HG03280 (cell line): ENCODE measurements around the gene CACNB1.

ENCODE experiments used
- ATAC-seq: cut with Tn5 transposase; IDR thresholded peaks from one replicate; pipeline ENCODE4 v1.9.1; 2021; ENCODE audit warnings: mild to moderate bottlenecking, moderate library complexity; ENCODE audit not compliant: unreplicated experiment

Gene CACNB1

DNA sequence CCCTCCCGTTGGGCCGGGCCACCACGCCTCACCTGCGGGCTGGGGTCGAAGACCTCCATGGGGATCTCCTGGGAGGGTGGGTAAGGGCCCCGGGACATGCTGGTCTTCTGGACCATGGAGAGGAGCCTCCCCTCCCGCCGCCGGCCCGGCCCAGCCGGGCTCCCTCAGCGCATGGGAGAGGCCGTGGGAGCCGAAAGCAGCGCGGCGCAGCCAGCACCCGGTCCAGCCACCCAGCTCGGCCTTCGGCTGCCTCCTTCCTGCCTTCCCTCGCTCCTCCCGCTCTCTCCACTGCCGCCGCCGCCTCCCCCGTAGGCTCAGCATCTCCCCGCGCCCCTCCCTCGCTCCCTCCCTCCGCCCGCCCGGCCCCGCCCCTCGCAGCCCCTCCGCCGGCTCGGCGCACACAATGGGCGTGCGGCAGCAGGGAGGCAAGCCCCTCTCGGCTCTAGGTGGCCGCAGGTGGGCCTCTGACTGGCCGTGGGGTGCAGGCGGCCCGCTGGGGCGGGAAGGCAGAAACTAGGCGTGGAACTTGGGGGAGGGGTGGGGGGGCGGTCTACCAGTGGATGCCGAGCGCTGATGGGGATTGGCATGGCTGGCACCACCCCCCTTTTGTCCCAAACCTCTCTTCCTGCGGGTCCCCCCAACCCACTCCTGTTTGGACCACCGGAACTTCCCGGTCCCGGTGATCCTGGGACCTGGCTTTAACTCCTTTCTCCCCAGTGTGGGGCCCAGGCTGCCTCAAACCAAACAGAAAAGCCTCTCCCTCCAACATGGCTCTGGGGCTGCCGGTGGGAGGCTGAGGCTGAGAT, at the start of gene CACNB1:
CACNB1 (minus strand) TSS at position 290 of the 806 bp plus-strand sequence; CDS start at position 116, 174 bp downstream.
- ATAC-seq, result no peak

DNA sequence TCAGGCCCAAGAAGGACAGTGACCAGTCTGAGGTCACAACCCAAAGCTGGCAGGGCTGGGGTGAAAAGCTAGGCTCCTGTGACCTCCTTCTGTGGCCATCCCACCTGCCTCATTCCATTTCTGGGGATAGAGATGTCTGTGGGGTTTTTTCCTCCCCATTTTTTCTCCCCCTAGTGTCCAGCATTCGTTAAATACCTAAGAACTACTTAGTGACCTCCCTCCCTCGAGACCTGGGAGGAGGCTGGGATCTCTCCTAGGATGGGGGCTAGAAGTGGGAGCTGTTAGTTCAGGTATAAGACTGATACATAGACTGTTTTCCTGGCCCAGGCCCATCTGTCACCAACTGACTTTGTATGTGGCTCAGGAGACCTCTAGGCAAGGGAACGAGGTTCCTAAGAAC, 48.8 kb upstream of the CACNB1 start:
- ATAC-seq, result no peak

DNA sequence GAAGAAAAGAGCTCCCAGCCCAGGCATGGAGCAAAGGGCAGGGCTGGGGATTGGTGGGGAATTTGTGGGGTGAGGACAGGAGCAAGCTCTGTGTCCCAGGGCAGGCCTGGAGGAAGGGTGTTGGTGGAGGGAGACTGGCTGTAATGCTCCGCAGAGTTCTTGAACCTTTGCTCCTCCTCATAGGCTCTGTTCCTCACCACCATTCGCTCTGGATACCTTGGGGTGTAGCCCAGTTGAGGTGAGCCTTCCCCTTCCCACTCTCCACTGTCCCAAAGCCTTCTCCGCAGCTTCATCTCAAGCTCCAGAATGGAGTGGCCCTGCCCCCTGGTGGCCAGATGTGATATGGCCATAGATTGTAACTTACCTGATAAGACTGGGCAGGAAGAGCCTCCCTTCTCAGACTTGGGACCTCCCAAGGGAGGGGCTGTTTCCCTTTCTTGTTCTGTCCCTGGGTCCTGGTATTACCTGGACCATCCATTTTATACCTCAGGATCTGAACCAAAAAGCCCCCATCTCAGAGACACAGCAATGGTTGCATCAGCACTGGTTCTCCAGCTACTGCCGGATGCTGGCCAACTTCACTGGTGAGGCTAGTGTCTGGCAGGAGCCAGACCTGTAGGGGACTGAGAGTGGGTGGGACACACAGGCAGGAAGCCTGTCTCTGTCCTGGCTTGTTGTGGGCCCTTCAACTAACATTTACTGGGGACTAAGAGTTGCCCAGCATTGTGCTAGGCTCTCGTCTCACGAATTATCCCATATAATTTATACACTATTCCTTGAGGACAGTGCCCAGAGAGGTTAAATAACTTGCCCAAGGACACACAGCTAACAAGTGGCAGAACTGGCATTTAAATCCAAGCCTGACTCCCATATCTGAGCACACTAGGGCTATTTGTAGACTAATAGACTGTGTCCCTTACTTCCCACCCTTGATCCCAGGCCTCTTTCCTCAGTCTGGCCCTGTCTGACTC, 47.4 kb upstream of the CACNB1 start:
- peak; percentile 69 for ATAC-seq

DNA sequence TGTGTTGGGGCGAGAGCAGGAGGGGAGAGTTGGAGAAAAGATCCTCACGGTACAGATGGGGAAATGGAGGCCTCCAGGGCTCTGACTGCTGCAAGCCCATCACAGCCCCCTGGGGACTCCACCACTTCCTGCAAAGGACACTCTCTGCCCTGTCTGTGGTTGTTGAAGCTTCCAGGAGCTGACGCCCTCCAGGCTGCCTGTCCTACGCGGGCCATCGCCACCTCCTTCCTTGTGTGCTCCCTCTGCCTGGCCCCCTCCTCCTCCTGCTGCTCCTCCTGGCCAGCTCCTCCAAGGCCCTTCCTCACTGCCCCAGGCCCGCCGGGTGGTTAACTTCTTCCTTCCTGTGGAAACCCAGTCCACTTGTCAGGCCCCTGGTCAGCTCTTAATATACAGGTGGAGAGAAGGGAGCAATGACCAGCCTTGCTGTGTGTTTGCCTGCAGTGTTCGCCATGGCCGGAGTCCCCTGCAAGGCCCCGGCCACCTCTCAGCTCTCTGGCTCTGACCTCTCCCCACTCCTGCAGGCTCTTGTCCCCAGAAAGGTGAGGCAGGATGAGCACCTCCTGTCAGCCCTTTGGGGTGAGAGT, 46.6 kb upstream of the CACNB1 start:
- no peak for ATAC-seq

DNA sequence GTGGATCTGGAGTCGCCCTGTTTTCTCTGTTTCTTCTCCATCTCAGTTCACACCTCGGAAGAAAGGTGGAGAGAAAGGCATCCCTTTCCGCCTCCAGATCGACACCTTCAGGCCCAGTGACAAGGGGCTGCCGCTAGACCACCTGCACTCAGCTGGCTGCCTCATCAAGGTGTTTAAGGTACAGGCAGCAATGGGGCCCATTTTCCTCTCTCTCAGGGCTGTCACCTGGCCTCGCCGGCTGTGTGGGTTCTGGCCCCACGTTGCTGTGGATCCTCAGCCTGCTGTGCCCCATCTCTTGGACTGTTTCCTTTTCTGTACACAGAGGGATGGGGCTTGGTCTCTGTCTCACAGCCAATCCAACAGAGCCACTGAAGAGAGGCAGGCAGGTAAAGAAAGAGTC, 45.7 kb upstream of the CACNB1 start:
- no peak for ATAC-seq

DNA sequence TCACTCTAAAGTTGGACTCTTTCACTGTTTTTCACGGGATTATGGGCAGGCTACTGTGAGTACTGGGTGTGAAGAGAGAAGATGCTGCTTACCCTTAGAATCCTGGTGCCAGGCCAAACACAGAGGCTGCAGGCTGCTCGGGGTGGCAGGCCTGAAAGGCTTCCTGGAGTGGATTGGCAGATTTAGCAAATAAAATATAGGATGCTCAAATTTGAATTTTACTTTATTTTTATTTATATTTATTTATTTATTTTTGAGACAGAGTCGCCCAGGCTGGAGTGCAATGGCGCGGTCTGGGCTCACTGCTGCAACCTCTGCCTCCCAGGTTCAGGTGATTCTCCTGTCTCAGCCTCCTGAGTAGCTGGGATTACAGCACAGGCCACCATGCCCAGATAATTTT, 43.2 kb upstream of the CACNB1 start:
- no peak for ATAC-seq

DNA sequence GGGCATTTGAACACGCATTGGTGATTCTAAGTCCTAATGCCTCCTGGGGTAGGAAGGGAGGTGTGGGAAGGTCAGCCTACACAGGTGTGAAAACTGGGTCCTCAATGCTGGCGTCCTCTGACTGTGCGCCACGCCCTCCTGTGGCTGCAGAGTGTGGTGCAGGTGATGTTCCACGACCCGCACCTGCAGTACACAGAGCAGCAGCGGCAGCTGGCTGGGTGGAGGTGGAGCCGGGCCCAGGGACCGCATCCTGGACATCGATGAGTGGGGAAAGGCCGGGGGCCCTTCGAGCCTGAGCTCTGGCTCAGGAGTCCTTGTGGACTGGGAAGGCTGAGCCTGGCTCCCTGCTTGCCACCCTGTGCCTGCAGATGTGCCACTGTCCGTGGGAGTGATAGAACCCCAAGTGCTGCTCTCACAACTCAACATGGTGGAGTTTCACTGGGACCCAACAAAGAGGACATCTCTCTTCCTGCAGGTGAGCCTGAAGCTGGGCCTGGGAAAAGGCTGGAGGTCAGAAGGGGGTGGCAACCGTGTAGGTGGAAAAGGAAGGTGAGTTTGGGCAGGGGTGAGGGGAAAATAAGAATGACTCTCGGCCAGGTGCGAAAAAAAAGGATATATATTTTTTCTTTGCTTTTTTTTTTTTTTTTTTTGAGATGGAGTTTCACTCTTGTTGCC, 42.3 kb upstream of the CACNB1 start:
- ATAC-seq, result no peak

DNA sequence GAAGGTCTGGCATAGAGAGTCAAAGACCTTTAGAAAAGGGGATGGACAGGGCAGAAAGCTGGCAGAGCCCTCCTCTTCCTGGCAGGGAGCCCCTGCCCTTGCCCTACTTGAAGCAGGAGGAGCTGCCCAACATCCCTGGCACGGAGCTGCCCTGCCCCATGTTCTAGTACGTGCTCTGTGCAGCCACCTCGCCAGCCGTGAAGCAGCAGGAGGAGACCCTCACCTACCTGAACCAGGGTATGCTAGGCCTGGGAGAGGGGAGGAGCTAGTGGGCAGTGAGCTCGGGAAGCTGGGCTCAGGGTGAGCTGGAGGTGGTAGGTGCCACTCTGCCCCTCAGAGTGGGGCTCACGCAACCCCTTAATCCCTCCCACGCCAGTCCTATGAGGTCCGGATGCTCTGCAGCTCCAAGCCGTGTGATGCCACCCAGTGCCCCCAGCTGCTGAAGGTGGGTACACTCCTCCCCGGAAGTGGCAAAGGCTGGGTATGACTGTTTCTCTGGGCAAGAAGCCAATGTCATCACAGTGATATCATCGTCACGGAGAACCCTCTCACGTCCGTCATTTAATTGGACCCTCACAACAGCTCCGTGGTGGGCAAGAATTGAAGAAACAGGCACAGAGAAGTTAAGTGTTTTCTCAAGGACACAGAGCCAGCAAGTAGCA, 41.0 kb upstream of the CACNB1 start:
- ATAC-seq, result no peak

DNA sequence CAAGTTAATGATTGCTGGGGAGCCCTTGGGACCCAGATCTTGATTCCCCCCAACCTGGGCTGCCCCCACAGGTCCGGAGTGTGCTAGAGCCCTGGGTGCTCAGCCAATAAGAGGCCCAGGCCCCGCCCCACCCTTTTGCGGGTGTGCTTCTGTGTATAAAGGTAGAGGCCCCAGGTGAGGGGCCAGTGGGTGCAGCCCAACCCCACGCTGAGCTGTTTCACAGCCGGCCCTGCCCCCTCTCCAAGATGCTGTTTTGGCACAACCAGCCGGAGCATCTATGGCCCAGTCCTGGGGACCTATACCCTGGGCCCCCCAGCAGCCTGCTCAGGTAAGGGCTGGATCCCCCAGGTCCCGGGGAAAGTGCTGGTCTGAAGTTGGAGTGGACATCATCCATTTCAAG, 40.1 kb upstream of the CACNB1 start:
- ATAC-seq, result no peak

DNA sequence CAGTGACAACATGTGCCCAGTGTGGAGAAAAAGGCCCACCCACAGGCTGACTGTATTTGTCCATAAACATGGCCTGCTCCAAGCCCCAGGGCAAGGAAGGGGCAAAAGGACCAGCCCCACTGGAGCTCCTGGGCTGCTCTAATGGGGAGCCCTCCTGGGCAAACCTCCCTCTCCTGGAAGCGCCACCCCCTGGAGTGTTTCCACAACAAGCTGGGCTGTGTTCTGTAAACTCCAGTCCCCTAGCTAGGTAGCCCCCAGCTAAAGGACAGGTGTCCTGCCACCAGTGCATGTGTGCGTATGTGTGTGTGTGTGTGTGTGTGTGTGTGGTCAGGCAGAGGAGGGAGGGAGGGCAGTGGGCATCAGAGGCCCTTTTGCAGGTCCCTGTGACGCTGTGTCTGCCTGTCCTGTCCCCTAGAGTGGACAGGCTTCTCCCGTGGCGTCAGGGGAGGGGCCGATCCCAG, 39.5 kb upstream of the CACNB1 start:
- no peak for ATAC-seq

DNA sequence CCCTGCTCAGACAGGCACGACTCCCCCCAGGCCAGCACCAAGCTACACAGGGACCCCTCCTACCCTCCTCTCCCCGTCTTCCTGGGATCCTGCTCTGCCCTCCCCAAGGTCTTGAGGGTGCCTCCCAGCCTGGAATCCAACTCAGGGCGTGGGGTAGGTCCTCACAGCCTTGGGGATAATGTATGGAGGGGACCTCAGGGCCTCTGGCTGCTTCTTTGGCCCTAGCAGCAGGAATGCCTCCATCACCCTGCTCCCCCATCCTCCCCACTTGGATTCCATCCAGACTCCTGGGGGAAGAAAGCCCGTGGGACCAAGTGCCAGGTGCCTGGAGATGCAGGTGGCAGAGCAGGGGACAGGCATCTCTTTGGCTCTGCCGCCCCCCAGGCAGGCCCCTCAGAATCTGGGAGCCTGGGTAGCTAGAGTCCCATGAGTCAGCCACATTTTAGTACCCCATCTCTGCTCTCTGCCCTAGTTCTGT, 39.0 kb upstream of the CACNB1 start:
- no peak for ATAC-seq

DNA sequence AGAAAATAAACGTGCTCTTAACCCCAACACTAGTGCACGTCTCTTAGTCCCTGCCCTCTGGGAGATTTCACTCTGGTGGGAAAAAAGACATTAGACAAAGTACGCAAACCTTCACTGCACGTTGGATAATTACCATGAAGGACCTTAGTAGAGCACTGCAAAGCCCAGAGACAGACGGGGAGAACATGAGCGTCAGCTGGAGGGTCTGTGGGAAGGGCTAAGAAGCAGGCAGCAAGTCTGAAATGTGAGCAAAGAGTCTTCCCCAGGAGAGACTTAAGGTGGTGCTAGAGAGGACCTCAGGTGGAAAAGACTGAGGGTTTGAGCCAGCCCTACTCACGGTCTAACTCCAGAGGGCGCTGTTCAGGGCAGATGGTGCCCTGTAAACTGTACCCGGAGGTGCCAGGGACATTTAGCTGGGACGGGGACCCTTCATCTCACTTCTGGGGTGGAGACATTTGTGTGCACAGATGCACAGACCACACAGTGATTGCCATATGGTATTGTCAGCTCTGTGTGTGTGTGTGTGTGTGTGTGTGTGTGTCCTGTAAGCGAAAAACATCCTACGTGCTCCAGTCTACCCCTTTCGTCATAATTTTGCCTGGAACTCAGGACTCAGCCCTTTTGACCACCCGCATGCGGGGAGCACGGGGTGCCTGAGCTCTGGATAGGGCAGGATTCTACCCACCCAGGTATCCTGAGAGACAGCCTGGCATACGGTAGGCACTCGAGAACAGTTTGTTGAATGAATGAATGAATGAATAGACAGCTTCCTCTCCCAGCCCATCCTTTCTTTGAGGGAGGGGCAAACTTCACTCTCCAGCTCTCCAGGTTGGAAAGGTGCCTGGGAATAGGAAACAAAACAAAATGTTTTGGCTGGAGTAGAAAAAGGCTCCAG, 38.3 kb upstream of the CACNB1 start:
- peak; percentile 49 for ATAC-seq

DNA sequence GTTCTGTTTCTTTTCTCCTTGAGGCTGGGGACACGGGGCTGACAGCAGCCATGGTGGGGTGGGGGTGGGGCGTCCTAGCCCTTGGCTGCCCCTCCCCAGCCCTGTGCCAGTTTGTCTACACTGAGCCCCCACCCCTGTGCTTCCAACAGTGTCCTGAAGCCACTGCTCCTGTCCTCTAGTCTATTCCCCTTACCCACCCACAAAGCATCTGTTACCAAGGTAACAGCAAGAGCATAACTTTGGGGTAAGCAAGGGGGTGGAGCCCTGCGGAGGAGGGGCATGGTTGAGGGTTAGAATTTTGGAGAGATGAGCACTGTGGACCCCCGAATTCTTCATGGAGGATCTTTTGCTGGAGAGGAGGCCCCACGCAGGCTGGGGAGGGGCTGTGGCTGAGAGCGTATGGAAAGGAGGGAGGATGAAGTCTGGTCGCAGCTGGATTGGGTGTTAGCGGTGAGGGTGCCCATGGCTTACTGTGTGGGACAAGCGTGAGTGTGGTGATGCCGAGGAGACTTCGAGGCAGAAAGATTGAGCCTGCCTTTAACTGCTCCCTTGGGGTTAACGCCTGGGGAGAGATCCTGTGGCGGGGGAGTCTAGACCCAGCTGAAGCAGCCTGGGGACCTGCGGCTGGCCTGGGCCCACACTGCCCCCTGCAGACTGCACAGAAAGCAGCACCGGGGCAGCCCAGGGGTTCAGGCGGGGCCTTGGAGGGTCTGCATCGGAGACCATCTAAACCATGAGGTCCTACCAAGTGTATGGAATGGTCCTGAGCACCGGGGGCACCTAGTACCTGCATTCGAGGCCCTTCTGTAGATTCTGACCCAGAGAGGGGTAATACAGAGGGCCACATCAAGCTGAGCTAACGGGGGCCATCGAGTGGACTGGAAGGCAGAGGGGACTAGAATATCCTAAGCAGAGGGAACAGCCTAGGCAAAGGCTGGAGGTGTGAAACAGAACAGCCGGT, 34.4 kb upstream of the CACNB1 start:
- ATAC-seq, result no peak

DNA sequence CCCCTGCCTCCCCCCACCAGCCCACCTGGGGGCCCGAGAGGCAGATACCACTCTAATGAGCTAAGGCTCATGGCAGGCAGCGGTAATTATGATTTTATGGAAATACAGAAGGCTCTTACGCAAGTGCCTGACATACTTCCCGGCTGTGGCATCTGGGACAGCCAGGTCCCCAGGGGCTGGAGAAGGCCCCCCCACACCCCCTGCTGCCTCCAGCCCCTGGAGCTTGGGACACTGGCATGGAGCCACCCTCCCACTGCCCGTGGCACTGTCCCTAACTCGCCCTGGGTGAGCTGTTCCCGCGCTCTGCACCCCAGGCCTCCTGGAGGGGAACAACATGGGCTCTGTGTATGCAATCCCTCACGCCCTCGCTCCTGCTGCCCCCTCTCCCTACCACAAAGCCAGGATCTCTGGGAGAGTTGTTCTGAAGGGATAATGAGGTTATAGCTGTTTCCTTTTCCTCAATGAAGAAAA, 33.7 kb upstream of the CACNB1 start:
- no peak for ATAC-seq

DNA sequence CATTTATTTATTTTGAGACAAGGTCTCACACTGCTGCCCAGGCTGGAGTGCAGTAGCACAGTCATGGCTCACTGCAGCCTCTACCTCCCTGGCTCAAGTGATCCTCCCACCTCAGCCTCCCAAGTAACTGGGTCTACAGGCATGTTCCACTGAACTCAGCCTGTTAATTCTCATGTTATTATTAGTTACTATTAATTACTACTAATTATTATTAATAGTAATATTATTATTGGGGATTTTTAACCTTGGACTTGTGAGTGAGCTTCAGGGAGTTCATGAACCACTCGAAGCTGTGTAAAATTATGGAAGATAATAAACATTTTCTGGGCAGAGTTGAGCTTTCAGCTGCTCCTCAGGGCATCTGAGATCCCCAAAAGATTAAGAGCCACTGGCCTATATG, 32.9 kb upstream of the CACNB1 start:
- ATAC-seq, result no peak

DNA sequence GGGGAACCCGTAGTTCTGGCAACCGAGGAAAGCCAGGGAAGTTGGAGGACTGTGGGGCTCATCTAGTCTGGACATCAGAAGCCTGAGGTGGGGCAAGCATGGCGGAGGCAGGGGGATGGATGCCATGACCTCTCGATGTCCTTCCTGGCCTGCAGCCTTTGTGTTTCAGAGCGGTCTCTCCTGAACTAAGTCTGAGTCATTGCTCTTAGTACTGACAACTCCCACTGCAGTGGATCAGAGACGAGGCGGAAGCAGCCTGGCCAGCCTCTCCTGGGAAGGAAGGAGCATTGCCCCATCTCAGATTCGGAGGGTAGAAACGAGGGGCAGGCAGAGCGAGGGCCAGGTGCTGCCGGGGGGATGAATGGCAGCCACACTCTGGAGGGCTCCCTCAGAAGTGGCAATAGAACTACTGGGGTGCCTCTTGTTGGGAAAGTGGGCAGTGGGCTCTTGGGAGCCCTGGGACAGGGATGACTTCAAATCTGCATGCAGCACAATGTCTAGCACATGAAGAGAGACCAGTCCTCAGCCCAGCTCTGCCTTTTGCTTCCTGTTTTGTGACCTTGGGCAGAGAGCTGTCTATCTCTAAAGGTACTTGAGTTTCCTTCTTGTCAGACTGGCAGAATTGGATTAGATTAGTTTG, 31.9 kb upstream of the CACNB1 start:
- no peak for ATAC-seq

DNA sequence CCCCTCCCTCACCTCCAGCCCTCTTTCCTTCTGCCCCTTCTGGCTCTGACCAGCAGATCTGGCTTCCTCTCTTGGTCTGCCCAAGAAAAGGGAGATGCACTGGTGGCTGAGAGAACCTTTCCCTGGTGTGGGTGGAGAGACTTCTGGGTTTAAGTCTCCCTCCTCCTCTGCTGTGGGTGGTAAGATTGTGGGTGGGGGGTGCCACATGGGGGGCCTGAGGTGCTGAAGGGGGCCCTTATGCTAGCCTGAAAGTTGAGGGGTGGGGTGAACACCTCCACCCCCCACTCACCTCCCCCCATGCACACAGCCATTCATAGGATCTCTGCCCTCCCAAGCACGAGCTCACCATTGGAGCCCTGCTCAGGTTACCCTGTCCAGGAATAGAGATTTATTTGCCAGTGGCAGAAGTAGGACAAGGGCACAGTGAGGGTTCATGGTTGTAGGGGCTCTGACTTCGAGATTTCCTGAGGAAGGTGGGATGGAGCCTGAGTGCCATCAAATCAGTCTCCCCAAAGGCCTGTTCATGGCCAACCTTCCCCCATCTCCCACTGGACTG, 30.0 kb upstream of the CACNB1 start:
- ATAC-seq, result no peak
